HCT116 (cell line): ENCODE results near the gene KRTAP16-1. TPM values are rescaled to one million over a fixed set of nuclear protein-coding genes. Genes with fewer than 3 reads are reported as not detected.
"Not testable (repeated sequence)": the region's sequence is repeated elsewhere in the genome, so short reads cannot be mapped to it uniquely, and the experiment has no call there.

Experiments used
- ATAC-seq: fragments of 200-7000 bp; cut with Tn5 transposase; 2 replicates; pipeline ENCODE4 v1.9.1; 2020; ENCODE audit warnings: mild to moderate bottlenecking, moderate library complexity
- BruUV-seq: library from RNA; stranded (reverse); fragments of 400-500 nt; replicated peaks from 2 replicates; lab custom pipeline; 2021; lab: Mats Ljungman, UMichigan
- CTCF ChIA-PET: fragments of 300-600 bp; sonication (Branson Sonifier 250); formaldehyde crosslinking; loops from one replicate; lab custom pipeline; 2021; ENCODE audit warnings: antibody characterized with exemption; lab: Charles Lee
- POLR2A ChIA-PET: fragments of 300-600, 350-600 bp; sonication (Branson Sonifier 250); formaldehyde crosslinking; loops from one replicate; lab custom pipeline; 2021; ENCODE audit warnings: antibody characterized with exemption; lab: Charles Lee
- RAD21 ChIA-PET, 2 experiments: fragments of 300-600 bp; sonication (Branson Sonifier 250); formaldehyde crosslinking; loops; one replicate each; lab custom pipeline; 2023; ENCODE audit warnings: low total read pairs in 2 of 2; ENCODE audit not compliant: uncharacterized antibody in 2 of 2, unreplicated experiment in 2 of 2, low non-redundant PET in 1 of 2; lab: Charles Lee
- DNase-seq: peaks from one replicate; pipeline ENCODE4 v3.0.0-alpha.2; 2010; ENCODE audit warnings: low read depth, low spot score
- H2AFZ ChIP-seq: fragments of 200-600 bp; shearing (Covaris generic), sonication (generic); 2 replicates; pipeline ENCODE4 v1.6.1; 2017; ENCODE audit warnings: low read depth, mixed run types, mixed read lengths, antibody characterized with exemption, low read length; ENCODE audit not compliant: poor library complexity, severe bottlenecking
- H3K27ac ChIP-seq: 2 replicates; pipeline ENCODE4 v1.5.1; 2012; ENCODE audit warnings: low read depth, low read length
- H3K27me3 ChIP-seq: fragments of 200-600 bp; sonication (generic); 2 replicates; pipeline ENCODE4 v1.6.1; 2016; ENCODE audit warnings: mixed run types, low read length, mixed read lengths; ENCODE audit not compliant: insufficient read depth
- H3K36me3 ChIP-seq, 2 experiments: fragments of 200-500 bp in 1 of 2; fragments of 200-600 bp in 1 of 2; sonication (Bioruptor generic) in 1 of 2; sonication (generic) in 1 of 2; 2 replicates each; pipeline versions ENCODE4 v1.5.1 to v1.6.1; 2014 to 2016; ENCODE audit warnings: low read length in 2 of 2, inconsistent platforms in 1 of 2, mixed read lengths in 1 of 2, mixed run types in 1 of 2; ENCODE audit not compliant: insufficient read depth in 2 of 2, control insufficient read depth in 1 of 2
- H3K4me1 ChIP-seq, 2 experiments: fragments of 200-600 bp in 1 of 2; sonication (generic) in 1 of 2; 2 replicates each; pipeline versions ENCODE4 v1.5.1 to v1.6.1; 2012 to 2017; ENCODE audit warnings: low read length in 2 of 2, inconsistent platforms in 1 of 2, mild to moderate bottlenecking in 1 of 2, mixed read lengths in 1 of 2, mixed run types in 1 of 2, moderate library complexity in 1 of 2; ENCODE audit not compliant: insufficient read depth in 2 of 2, control insufficient read depth in 1 of 2
- H3K4me2 ChIP-seq: fragments of 200-600 bp; sonication (generic); 2 replicates; pipeline ENCODE4 v1.6.1; 2017; ENCODE audit warnings: mixed run types, low read length, mixed read lengths
- H3K4me3 ChIP-seq, 2 experiments: fragments of 200-600 bp in 1 of 2; sonication (generic) in 1 of 2; replicated peaks in 1 of 2; 2 replicates each; pipeline ENCODE4 v1.5.1; 2011 to 2016; ENCODE audit warnings: low read length in 2 of 2, control low read depth in 1 of 2, low read depth in 1 of 2, mild to moderate bottlenecking in 1 of 2, mixed read lengths in 1 of 2, mixed run types in 1 of 2
- H3K79me2 ChIP-seq: fragments of 200-600 bp; sonication (generic); 2 replicates; pipeline ENCODE4 v1.6.1; 2017; ENCODE audit warnings: mild to moderate bottlenecking, mixed run types, low read length, moderate library complexity, mixed read lengths; ENCODE audit not compliant: insufficient read depth
- H3K9ac ChIP-seq: fragments of 200-600 bp; sonication (generic); 2 replicates; pipeline ENCODE4 v1.6.1; 2016; ENCODE audit warnings: low read length, mixed read lengths
- H3K9me2 ChIP-seq: fragments of 200-600 bp; sonication (generic), shearing (Covaris generic); 2 replicates; pipeline ENCODE4 v1.6.1; 2017; ENCODE audit warnings: mixed run types, mild to moderate bottlenecking, moderate library complexity; ENCODE audit not compliant: insufficient read depth
- H3K9me3 ChIP-seq, 2 experiments: fragments of 200-500 bp in 1 of 2; fragments of 200-600 bp in 1 of 2; sonication (Bioruptor generic) in 1 of 2; sonication (generic) in 1 of 2; 2 replicates each; pipeline ENCODE4 v1.6.1; 2014 to 2017; ENCODE audit warnings: low read length in 2 of 2, mixed read lengths in 2 of 2, inconsistent platforms in 1 of 2, low read depth in 1 of 2, mild to moderate bottlenecking in 1 of 2, mixed run types in 1 of 2, moderate library complexity in 1 of 2; ENCODE audit not compliant: control insufficient read depth in 1 of 2, insufficient read depth in 1 of 2
- H4K20me1 ChIP-seq: fragments of 200-600 bp; sonication (generic), shearing (Covaris generic); 2 replicates; pipeline ENCODE4 v1.6.1; 2017; ENCODE audit warnings: mixed run types, mild to moderate bottlenecking, moderate library complexity; ENCODE audit not compliant: insufficient read depth
- CBX3 ChIP-seq: IDR thresholded peaks from 2 replicates; pipeline ENCODE4 v1.6.1; 2012; ENCODE audit warnings: low read depth
- EGR1 ChIP-seq: IDR thresholded peaks from 2 replicates; pipeline ENCODE4 v1.6.1; 2012; ENCODE audit warnings: low read depth
- EZH2phosphoT487 ChIP-seq: fragments of 200-600 bp; IDR thresholded peaks from 2 replicates; pipeline ENCODE4 v1.6.1; 2018; ENCODE audit warnings: antibody characterized with exemption, borderline replicate concordance
- JUND ChIP-seq: IDR thresholded peaks from 2 replicates; pipeline ENCODE4 v1.6.1; 2012
- POLR2A ChIP-seq: IDR thresholded peaks from 2 replicates; pipeline ENCODE4 v1.7.0; 2011; ENCODE audit warnings: borderline replicate concordance; ENCODE audit not compliant: insufficient read depth, insufficient read length; ENCODE audit errors: extremely low read depth
- POLR2AphosphoS5 ChIP-seq: IDR thresholded peaks from 2 replicates; pipeline ENCODE4 v1.6.1; 2011; ENCODE audit warnings: mild to moderate bottlenecking, low read depth, low read length, moderate library complexity
- SIN3A ChIP-seq: IDR thresholded peaks from 2 replicates; pipeline ENCODE4 v1.6.1; 2012; ENCODE audit warnings: low read depth
- SP1 ChIP-seq: IDR thresholded peaks from 2 replicates; pipeline ENCODE4 v1.6.1; 2012; ENCODE audit warnings: low read depth
- YY1 ChIP-seq: IDR thresholded peaks from 2 replicates; pipeline ENCODE4 v1.6.1; 2011; ENCODE audit warnings: low read length, low read depth, moderate library complexity, mild to moderate bottlenecking; ENCODE audit not compliant: insufficient replicate concordance; ENCODE audit errors: extremely low read depth
- ZBTB33 ChIP-seq: IDR thresholded peaks from 2 replicates; pipeline ENCODE4 v1.6.1; 2011; ENCODE audit warnings: mild to moderate bottlenecking, low read length, moderate library complexity; ENCODE audit not compliant: insufficient replicate concordance; ENCODE audit errors: extremely low read depth
- intact Hi-C: fragments of 100-400 bp; cut with micrococcal nuclease; formaldehyde crosslinking; loops from 2 replicates; pipeline ENCODE4 v1.10.0; 2022
- total RNA-seq: library from RNA; stranded (reverse); gene quantifications from one replicate; pipeline ENCODE4 v1.2.1, GENCODE V29; 2021; ENCODE audit not compliant: unreplicated experiment
- TF ChIP-seq, protein P1 (sequence below): IDR thresholded peaks from 2 replicates; pipeline ENCODE4 v1.6.1; 2012
- TF ChIP-seq, protein P2 (sequence below), 3 experiments: fragments of 200-600 bp in 1 of 3; sonication (generic) in 1 of 3; IDR thresholded peaks in 2 of 3; conservative IDR thresholded peaks in 1 of 3; 2 replicates each; pipeline ENCODE4 v1.5.1; 2012 to 2017; ENCODE audit warnings: low read depth in 2 of 3, low read length in 2 of 3, antibody characterized with exemption in 1 of 3, borderline replicate concordance in 1 of 3, control low read depth in 1 of 3, mild to moderate bottlenecking in 1 of 3, mixed read lengths in 1 of 3, mixed run types in 1 of 3, moderate library complexity in 1 of 3; ENCODE audit not compliant: insufficient read depth in 1 of 3

KRTAP16-1 gene
- total RNA-seq, 1 experiment from 2014 or later = not detected

GRCh38 chr17:41278176-41278955, 30.7 kb downstream of the KRTAP16-1 start (continued):
- TF ChIP-seq, protein P1, sequence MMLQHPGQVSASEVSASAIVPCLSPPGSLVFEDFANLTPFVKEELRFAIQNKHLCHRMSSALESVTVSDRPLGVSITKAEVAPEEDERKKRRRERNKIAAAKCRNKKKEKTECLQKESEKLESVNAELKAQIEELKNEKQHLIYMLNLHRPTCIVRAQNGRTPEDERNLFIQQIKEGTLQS = no peak

DNA sequence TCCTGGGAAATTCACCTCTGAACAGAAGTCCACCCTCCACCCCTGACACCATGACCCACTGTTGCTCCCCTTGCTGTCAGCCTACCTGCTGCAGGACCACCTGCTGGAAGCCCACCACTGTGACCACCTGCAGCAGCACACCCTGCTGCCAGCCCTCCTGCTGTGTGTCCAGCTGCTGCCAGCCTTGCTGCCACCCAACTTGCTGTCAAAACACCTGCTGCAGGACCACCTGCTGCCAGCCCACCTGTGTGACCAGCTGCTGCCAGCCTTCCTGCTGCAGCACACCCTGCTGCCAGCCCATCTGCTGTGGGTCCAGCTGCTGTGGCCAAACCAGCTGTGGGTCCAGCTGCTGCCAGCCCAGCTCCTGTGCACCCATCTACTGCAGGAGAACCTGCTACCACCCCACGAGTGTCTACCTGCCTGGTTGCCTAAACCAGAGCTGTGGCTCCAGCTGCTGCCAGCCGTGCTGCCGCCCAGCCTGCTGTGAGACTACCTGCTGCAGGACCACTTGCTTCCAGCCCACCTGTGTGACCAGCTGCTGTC, 33.4 kb downstream of the KRTAP16-1 start, which contains the start of gene KRTAP9-7:
TSS of gene KRTAP9-7 (plus strand) at position 51 of the 543 bp plus-strand sequence. CDS start at position 51, 0 bp downstream.
- H3K9me2 ChIP-seq, H2AFZ ChIP-seq, POLR2A ChIA-PET, H3K4me3 ChIP-seq, H3K79me2 ChIP-seq, H3K4me2 ChIP-seq, ATAC-seq, H3K27ac ChIP-seq, H3K36me3 ChIP-seq, H3K27me3 ChIP-seq, H3K9me3 ChIP-seq, BruUV-seq, RAD21 ChIA-PET, H3K4me1 ChIP-seq, CTCF ChIA-PET, H4K20me1 ChIP-seq, DNase-seq, H3K9ac ChIP-seq: not testable (repeated sequence)
- intact Hi-C loops = loop anchor here (1.0 kb wide), 1 partner anchor 11 kb away; no protein-coding TSS in a partner anchor

- no peak for ATAC-seq
- CTCF ChIA-PET = no interaction called here
- RAD21 ChIA-PET = no interaction called here
- no peak for TF ChIP-seq JUND
- TF ChIP-seq SP1 = no peak
- no peak for TF ChIP-seq POLR2A
- no peak for TF ChIP-seq CBX3
- no peak for TF ChIP-seq EGR1
- no peak for TF ChIP-seq POLR2AphosphoS5
- no peak for TF ChIP-seq SIN3A
- TF ChIP-seq YY1 = no peak
- TF ChIP-seq ZBTB33 = no peak
- TF ChIP-seq, protein P2, sequence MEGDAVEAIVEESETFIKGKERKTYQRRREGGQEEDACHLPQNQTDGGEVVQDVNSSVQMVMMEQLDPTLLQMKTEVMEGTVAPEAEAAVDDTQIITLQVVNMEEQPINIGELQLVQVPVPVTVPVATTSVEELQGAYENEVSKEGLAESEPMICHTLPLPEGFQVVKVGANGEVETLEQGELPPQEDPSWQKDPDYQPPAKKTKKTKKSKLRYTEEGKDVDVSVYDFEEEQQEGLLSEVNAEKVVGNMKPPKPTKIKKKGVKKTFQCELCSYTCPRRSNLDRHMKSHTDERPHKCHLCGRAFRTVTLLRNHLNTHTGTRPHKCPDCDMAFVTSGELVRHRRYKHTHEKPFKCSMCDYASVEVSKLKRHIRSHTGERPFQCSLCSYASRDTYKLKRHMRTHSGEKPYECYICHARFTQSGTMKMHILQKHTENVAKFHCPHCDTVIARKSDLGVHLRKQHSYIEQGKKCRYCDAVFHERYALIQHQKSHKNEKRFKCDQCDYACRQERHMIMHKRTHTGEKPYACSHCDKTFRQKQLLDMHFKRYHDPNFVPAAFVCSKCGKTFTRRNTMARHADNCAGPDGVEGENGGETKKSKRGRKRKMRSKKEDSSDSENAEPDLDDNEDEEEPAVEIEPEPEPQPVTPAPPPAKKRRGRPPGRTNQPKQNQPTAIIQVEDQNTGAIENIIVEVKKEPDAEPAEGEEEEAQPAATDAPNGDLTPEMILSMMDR (IDR thresholded peaks at IDR 0.05 in 2 of 3, conservative IDR thresholded peaks at IDR 0.05 in 1 of 3; ENCODE audit: borderline replicate concordance in 1 of 3, insufficient read depth in 1 of 3, low read depth in 2 of 3, low read length in 2 of 3) = no peak
- TF ChIP-seq EZH2phosphoT487 = no peak
Observed at GRCh38 chr17:41271858-41272257, 37.3 kb downstream of the KRTAP16-1 start.

More at GRCh38 chr17:41271858-41272257, 37.3 kb downstream of the KRTAP16-1 start:
- no peaks in the 10 kb centered on the region for H3K79me2 ChIP-seq
- no peak overlapping the region for H3K4me2 ChIP-seq
- no peak overlapping the region for H2AFZ ChIP-seq
- no TSS peak for BruUV-seq
- POLR2A ChIA-PET = no interaction called here
- intact Hi-C loops = no loop called here
- H4K20me1 ChIP-seq = no peaks in the 10 kb centered on the region
- H3K36me3 ChIP-seq = no peaks in the 10 kb centered on the region
- no peak overlapping the region for H3K4me3 ChIP-seq
- no peaks in the 10 kb centered on the region for H3K4me1 ChIP-seq
- H3K9me3 ChIP-seq = no peaks in the 10 kb centered on the region
- H3K9ac ChIP-seq = no peak overlapping the region
- DNase-seq = no peak
- H3K27ac ChIP-seq = no peak overlapping the region
- H3K9me2 ChIP-seq = no peaks in the 10 kb centered on the region
- H3K27me3 ChIP-seq = no peaks in the 10 kb centered on the region
